OCI-LY1 (cell line): ENCODE data around the gene EXD3.
"Not testable (repeated sequence)": the region's sequence is repeated elsewhere in the genome, so short reads cannot be mapped to it uniquely, and the experiment has no call there.

Experiments
- EZH2 ChIP-seq: fragments of 200-600 bp; sonication (generic), shearing (Covaris generic); IDR thresholded peaks from 2 replicates; pipeline ENCODE4 v1.8.0; 2017; ENCODE audit warnings: borderline replicate concordance, mixed run types, mild to moderate bottlenecking, antibody characterized with exemption, low read length, moderate library complexity, mixed read lengths
- TF ChIP-seq, protein P1 (sequence below): fragments of 200-600 bp; sonication (generic), shearing (Covaris generic); IDR thresholded peaks from 2 replicates; pipeline ENCODE4 v1.5.1; 2017; ENCODE audit warnings: mild to moderate bottlenecking, antibody characterized with exemption, low read length, moderate library complexity, mixed read lengths

DNA sequence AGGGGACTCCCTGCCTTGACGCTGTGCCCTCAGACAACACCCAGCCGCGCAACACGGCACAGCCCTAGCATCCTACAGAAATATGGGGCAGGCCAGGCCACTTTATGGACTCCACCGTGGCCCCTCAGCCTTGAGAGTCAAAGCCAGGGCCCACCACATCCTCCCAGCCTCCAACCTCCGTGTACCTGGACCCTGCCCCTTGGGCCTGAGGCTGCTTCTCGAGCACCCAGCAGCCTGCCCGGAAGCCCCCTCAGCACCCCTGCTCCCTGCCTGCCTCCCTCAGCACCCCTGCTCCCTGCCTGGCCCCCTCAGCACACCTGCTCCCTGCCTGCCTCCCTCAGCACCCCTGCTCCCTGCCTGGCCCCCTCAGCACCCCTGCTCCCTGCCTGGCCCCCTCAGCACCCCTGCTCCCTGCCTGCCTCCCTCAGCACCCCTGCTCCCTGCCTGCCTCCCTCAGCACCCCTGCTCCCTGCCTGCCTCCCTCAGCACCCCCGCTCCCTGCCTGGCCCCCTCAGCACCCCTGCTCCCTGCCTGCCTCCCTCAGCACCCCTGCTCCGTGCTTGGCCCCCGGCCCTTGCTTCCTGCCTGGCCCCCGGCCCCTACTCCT, 36.4 kb downstream of the EXD3 start:
- not testable (repeated sequence) for TF ChIP-seq EZH2
- TF ChIP-seq, protein P1, sequence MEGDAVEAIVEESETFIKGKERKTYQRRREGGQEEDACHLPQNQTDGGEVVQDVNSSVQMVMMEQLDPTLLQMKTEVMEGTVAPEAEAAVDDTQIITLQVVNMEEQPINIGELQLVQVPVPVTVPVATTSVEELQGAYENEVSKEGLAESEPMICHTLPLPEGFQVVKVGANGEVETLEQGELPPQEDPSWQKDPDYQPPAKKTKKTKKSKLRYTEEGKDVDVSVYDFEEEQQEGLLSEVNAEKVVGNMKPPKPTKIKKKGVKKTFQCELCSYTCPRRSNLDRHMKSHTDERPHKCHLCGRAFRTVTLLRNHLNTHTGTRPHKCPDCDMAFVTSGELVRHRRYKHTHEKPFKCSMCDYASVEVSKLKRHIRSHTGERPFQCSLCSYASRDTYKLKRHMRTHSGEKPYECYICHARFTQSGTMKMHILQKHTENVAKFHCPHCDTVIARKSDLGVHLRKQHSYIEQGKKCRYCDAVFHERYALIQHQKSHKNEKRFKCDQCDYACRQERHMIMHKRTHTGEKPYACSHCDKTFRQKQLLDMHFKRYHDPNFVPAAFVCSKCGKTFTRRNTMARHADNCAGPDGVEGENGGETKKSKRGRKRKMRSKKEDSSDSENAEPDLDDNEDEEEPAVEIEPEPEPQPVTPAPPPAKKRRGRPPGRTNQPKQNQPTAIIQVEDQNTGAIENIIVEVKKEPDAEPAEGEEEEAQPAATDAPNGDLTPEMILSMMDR: not testable (repeated sequence)
